ENCODE results near the gene AP5M1.

DNA sequence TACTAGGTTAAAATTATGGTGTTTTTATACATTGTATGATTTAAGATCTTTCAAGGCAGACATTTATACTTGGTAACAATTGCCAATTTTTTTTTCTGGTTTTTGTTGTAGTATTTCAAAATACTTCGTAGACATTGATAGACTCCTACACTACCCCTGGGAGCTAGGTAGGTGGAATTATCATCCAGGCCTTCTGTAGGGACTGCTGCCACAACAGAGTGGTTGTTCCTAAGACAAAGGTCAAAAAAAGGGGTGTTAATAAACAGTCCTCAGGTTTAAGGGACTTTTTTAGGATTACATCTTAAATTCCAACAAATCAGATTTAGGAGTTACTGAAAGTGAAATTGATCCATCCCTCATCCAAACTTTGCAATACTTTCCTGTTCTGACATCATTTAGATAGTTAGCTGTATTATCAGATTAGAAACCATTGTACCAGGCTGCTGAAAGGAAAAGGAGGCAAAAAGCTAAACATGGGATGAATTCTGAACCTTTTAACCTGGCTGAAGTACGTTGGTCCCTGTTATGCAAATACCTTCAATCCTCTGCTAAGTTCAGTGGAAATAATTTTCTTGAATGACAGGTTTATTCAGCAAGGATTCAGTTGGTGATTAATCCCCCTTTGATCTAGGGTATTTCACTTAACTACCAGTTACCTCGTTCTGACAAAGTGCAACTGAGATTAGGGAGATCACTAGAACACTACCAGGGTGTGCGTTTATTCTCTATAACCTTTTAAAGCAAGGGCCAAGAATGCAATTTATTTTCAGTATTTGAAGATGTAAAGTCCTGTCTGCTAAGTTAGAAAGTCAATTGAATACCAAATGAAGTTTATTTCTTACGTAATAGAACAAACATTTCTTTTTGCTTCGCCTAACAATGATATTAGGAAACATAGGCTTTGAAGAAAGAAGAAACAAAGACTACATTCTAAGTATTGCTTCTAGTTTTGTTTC is 23.2 kb downstream of the AP5M1 start:
- TF ChIP-seq EZH2 (IDR thresholded peaks at IDR 0.05; ENCODE audit: insufficient read depth, poor library complexity, severe bottlenecking): no peak
- TF ChIP-seq EZH2phosphoT487 (IDR thresholded peaks at IDR 0.05; ENCODE audit: insufficient read depth, low read depth): no peak

Measured in GM23248 (cell line).